ENCODE measurements around the gene CRY1.
"Not testable (repeated sequence)": the region's sequence is repeated elsewhere in the genome, so short reads cannot be mapped to it uniquely, and the experiment has no call there.

Gene CRY1

DNA sequence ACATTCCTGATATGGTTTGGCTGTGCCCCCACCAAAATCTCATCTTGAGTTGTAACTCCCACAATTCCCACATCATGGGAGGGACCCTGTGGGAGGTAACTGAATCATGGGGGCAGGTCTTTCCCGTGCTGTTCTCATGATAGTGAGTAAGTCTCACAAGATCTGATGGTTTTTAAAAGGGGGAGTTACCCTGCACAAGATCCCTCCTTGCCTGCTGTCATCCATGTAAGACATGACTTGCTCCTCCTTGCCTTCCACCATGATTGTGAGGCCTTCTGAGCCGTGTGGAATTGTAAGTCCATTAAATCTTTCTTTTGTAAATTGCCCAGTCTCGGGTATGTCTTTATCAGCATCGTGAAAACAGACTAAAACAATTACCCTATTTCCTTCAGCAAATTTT, 90.7 kb downstream of the CRY1 start:
- not testable (repeated sequence) for DNase-seq (ENCODE audit: low spot score)

DNA sequence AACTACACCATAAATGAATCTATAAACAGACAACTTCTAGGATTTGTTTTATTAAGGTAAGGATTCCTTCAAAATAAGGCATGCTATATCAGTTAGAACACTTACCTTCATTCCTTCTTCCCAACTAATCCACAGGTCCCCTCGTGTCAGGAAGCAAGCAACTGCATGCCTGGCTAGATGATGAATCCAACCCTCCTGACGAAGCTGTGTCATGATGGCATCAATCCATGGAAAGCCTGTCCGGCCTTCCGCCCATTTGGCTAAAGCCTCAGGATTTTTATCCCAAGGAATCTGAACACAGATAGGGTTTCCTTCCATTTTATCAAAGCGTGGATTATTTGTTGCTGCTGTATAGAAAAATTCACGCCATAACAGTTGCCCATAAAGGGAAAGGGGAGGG, 93.9 kb downstream of the CRY1 start:
- no peak for DNase-seq (ENCODE audit: low spot score)

DNA sequence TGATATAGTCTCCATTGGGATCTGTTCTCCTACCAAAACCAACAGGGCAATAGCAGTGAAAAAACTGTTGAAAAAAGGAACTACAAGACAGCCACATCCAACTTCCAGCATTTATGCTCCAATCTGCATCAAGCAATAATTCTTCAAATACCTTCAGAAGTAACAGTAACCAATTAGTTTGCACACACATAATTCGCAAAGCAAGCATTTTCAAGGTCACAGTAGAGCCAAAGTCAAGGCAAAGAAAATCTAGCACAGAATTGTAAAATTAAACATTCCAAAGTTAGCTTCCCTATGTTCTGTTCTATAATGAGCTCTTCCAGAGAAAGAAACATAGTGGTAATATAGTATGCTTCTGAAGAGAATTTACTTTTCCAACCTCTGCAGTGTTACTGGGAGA, 95.4 kb downstream of the CRY1 start:
- no peak for DNase-seq (ENCODE audit: low spot score)

DNA sequence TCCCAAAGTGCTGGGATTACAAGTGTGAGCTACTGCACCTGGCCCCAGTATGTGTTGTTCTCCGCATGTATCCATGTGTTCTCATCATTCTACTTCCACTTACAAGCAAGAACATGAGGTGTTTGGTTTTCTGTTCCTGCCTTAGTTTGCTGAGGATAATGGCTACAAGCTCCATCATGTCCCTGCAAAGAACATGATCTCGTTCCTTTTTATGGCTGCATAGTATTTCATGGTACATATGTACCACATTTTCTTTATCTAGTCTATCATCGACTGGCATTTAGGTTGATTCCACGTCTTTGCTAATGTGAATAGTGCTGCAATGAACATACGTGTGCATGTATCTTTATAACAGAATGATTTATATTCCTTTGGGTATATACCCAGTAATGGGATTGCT, 97.2 kb downstream of the CRY1 start:
- DNase-seq (ENCODE audit: low spot score) = not testable (repeated sequence)

DNA sequence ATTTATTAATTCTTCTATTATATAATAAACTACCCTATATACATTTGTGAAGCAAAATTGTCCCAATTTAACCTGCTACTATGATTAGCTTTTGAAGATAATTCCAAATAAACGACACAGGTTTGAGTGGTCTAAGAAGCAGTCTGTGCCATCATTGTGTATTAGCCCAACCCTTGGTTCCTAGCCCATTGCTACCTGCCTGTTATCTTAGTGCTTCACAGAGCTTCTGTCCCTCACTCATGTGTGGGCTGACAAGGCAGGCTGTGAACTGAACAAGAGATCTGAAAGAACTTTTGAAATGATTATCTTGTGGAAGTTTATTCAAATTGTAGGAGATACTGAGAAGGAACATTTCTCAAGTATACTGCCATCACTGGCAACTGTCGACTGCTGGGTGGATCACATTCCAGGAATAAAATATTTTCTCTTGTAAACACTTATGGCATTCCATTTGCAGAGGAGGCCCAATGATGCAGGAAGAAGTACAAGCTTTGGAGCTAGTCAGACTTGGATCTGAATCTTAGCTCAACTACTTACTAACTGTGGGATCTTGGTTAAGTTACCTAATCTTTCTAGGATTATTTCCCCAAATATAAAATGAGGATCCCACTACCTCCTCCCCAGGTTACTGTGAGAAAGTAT, 98.6 kb downstream of the CRY1 start:
- peak; percentile 65 for DNase-seq (ENCODE audit: low spot score)

DNA sequence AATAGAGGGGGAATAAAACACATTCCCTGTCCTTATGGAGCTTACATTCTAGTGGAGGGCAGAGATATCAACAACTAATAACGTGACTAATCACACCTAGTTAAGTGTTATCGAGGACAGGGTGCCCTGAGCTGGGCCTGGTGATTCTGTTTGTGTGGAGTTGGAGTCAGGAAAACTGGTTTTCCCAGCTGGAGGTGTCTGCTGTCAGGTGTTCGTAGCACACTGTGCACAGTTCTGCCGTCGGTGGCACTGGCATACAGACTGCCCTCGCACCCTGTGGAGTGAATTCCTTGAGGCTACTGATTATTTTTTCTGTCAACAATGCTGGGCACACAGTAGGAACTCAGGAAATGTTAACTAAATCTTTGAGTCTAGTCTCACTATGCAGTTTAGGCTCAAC, 105.5 kb downstream of the CRY1 start:
- DNase-seq (ENCODE audit: low spot score) = no peak

DNA sequence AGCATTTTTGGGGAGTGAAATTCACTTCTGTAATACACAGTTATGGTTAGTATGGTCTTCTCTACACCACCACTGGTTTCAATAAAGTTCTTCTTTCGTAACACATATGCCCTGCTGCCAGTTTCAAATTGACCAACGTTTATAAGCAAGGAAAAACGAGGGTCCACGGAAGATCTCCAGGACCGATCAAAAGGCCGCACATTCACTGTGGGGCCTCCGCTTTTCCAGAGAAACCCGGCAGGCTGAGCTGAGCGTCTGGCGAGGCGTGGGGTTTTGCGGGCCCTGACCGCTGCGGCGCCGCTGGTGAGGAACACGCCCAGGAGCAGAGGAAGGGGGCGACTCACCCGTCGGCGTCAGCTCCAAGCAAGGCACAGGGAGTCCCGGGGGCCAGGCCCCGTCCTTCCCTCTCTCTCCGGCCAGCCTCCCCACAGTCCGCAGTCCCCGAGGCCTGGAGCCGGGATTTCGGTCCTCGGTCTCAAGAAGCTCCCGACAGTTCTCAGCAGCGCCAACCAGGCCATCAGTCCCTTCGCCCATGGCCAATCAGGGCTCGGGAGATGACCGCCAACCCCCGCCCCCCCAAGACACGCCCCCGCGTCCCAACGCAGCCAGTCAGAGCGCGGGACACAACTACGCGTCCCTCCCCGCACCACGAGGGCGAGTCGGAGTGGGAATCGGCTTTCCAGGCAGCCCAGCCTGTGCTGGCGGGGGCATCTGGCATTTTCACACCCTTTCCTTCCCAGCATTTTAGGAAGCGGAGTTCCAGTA, 106.5 kb downstream of the CRY1 start, which contains the start of gene MTERF2:
Gene MTERF2, minus strand, starts transcription at position 522 of the 765 bp plus-strand sequence. CDS start 8,432 bp downstream, outside the sequence.
- DNase-seq (ENCODE audit: low spot score) = peak; percentile 94

DNA sequence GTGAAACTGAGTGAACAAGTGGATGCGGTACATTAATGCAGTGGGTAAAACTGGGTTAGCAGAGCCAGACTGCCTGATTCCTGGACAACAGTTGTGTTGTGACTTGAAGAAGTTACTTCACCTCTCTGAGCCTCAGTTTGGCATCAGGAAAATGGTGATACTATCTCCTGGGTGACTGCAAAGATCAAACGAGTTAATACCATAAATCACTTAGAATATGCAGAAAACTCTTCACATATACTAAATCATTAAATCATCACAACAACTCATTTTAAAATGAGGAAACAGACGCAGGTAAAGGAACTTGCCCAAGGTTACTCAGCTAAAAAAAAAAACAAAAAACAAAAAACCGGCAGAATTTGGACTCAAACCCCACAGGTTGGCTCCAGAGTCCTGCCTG, 107.2 kb downstream of the CRY1 start:
- DNase-seq (ENCODE audit: low spot score) = no peak

DNA sequence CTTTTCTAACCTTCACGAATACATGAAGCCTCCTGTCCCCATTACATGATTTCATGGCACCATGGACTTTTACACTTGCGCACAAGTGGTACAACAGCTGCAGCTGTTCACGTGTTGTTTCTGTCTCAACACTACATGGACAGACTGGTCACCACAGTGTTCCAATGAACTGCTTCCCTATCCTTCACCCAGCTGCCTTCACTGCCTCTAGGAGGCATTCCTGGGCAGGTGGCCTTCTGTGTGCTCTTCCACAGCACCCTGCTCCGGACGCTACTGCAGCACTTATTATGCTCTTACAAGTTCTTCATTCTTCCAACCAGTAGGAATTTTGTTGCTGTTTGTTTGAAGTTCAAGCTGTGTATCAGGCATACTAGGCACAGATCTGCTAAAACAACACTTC, 107.9 kb downstream of the CRY1 start:
- DNase-seq (ENCODE audit: low spot score) = no peak

DNA sequence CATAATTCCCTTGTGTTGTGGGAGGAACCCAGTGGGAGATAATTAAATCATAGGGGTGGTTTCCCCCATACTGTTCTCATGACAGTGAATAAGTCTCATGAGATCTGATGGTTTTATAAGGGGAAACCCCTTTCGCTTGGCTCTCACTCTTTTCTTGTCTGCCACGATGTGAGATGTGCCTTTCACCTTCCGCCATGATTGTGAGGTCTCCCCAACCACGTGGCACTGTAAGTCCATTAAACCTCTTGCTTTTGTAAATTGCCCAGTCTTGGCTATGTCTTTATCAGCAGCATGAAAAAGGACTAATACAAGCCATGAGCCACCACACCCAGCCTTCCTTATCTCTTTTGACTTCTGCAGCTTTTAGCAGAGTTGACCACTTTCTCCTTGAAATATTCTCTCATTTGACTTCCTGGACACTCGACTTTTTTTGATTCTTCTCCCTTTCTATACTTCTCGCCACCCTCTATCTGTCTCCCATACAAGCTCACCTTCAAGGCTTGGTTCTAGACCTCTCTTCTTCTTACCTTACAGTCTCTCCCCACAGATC, 108.7 kb downstream of the CRY1 start:
- DNase-seq (ENCODE audit: low spot score) = no peak

DNA sequence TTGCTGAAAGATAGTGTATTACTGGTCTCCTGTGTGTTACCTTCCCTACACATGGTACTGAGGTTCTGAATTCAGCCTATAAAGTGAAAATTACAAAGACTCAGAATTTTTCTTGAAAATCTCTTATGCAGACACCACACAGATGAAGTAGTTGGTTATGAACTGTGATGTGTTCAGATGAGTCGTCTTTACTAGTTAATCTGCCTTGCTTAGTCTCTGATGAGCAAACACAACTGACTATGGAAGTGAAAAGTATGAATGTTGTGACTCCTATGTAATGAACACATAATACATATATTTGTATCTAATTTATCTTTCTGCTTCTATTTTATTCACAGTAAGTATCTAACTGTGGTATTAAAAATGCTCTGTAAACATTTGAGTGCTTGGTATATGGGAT, 111.1 kb downstream of the CRY1 start:
- no peak for DNase-seq (ENCODE audit: low spot score)

DNA sequence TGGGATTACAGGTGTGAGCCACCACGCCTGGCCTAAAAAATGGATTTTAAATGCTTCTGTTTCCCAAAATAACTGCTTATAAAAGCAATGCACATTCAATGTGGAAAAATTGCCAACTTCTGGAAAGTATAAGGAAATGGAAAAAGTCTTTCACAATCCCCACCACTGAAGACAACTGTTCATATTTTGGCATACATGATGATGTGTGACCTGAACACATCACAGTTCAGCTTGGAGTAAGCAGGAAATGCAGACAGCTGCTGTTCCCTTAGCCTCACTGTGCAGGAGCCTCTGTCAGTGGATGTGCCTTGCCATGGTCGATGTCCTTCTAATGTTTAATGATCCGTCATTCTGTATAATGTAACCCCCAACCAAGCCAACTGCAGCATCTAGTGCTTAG, 111.6 kb downstream of the CRY1 start:
- no peak for DNase-seq (ENCODE audit: low spot score)

DNA sequence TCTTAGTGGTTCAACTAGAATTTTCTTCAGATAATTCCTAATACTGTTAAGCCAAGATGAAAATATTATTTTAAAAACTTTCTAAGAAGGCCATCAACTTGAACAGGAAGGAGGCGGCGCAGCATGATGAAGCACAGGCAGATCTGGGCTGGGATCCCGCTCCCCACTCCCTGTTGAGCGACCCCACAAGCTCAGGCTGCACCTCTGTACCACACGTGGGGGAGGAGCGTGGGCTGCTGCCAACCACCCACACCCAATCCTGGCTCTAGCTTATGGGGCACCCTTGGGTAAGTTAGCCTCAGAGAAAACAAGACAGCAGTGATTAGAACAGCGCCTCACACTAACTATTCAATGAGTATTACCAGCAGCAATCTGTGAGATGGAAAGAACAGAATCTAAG, 112.4 kb downstream of the CRY1 start:
- no peak for DNase-seq (ENCODE audit: low spot score)

DNA sequence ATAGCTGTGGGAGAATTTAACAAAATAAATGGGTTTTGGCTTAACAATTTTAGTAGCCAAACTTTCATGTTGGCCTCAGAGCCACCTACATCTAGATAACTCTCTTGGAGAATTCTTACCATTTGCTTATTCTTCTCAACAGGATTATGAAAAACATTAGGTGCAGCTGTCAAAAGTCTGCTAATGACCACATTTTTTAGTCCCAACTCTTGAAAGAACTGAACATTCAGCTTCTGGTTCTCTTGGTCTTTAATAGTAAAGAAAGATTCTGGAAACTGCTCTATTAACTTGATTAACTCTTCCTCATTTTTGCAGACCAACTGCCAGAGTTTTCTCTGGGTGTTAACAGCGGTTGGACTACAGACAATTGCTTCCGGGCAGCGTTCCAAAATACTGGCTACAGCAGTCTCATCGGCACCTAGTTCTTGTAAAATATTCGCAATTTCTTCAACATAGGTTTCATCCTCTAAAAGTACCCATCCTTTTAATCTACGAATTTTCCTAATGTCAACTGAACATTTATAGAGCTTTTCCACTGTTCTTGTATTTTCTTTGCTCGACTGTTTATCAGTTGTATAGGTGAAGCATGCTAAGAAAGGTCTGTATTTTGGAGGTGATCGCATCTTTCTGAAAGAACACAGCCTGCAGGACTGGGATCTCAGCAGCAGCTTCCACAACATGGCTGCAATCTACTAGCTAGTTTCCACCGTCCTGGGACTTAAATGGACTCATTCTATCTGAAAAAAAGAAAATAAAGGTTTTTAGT, 115.1 kb downstream of the CRY1 start:
- no peak for DNase-seq (ENCODE audit: low spot score)

DNA sequence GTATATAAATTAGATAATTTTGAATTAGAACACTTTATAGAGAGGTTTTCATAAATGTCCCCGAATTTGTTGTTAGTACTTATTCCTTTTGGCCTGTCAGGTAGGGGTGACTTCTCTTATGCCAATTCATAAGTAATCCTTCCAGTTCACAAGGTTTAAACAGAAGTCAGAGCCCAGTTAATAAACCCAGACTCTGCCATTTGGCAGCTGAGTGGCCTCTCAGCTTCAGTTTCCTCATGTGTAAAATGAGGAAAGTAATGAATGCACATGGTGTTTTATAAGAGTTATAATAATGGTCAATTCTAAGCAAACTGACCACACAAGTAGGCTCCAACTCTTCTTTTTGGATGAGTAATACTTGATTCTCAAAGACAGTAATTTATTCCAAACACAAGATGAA, 116.7 kb downstream of the CRY1 start:
- no peak for DNase-seq (ENCODE audit: low spot score)

DNA sequence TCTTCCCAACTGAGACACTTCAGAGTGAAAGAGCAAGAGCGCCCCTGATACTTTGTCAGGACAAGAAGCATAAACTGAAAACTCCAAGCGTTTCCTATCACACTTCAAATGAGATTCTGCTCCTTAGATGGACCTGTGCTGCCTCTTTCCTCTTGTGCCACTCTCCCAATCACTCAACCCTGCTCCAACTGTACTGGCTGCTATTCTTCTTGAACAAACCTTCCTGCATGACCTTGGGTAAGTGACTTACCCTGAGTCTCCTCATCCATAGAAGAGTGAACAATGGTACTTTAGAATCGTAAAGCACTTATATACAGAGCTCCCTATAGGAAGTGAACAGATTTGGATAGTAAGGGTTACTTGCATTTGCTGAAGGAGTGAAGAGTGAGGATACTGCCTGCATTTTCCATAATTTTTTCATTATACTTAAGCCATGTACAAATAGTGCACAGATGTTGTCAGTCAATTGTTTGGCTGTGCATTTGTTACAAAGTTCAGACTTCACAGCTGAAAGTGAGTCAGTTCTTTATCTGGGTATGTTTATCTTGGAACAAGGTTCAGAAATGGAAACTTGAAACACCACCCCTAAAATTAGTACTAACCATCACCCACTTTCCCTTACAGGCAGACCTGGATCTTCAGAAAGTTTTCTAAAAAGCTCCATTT, 117.2 kb downstream of the CRY1 start:
- DNase-seq (ENCODE audit: low spot score) = peak; percentile 12

DNA sequence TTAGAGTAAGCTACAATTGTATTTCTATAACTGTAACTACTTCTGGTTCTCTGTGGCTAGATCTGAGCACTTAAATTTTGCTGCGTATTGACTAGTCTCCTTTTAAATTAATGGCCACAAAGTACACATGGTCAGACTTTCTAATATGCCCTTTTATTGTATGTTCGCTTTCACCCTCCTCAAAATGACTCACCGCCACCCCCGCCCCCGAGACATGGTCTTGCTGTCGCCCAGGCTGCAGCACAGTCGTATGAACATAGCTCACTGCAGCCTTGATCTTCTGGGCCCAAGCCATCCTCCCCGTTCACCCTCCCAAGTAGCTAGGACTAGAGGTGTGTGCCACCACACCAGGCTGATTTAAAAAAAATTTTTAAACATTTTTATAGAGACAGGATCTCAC, 118.3 kb downstream of the CRY1 start:
- DNase-seq (ENCODE audit: low spot score) = no peak

DNA sequence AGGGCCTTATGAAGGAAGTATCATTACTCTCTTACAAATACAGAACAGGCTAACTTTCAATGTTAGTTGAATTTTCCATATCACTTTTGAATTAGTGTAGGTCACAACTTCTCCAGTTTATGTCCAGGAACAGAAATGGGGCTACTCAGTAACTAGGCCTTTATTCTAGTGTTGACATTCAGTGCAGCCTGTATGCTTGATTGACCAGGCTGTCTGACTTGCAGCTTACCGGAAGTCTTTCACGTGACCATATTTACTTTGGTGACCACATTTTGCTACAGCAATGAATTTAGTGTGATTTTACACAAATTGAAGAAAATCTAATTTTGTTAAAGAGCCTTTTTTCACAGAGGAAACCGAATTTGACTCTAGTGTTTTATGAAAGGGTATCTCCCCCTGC, 118.8 kb downstream of the CRY1 start:
- no peak for DNase-seq (ENCODE audit: low spot score)

DNA sequence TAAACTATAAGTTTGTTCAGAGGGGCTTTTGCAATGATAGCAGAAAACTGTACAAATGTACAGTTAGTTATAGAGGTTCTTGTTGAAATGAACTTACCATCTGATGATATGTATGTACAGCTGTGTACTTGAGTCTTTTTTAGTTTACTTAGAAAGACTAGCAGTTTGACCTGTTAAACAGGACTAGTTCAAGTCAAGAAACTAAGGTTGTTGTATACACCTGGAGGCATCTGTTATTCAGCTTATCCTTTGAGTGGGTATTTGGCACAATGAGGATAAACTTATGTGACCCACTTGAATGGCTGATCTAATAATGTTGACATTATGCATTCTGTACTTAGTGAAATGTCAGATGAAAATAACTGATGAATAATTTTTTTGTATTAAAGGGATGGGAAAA, 119.8 kb downstream of the CRY1 start:
- DNase-seq (ENCODE audit: low spot score) = no peak

DNA sequence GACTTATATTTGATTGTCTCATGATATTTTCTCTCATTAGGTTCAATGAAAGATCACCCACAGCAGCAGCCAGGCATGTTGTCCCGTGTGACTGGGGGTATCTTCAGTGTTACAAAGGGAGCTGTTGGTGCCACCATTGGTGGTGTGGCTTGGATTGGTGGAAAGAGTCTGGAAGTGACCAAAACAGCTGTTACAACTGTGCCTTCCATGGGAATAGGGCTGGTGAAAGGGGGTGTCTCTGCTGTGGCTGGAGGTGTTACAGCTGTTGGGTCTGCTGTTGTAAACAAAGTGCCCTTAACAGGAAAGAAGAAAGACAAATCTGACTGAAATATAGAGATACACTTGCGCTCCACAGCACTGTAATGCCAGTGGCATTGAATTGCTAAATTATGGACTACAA, 122.3 kb downstream of the CRY1 start:
- no peak for DNase-seq (ENCODE audit: low spot score)

DNA sequence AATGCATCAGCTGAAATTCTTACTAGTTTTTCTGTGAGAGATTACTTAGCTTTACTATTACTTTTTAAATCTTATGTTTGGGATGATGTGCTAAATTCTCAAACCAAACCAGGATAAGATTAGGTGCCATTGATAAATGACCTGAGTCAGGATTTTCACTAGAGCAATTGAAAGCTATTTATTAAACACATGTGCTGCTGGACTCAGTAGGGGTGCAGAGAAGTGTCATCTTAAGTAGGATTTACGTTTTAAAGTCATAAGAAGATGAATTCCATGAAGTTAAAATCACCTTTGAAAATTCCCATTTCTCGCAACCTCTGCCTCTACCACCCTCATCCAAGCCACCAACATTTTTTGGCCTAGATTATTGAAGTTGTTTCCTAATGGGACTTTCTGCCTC, 128.8 kb downstream of the CRY1 start:
- DNase-seq (ENCODE audit: low spot score) = no peak

DNA sequence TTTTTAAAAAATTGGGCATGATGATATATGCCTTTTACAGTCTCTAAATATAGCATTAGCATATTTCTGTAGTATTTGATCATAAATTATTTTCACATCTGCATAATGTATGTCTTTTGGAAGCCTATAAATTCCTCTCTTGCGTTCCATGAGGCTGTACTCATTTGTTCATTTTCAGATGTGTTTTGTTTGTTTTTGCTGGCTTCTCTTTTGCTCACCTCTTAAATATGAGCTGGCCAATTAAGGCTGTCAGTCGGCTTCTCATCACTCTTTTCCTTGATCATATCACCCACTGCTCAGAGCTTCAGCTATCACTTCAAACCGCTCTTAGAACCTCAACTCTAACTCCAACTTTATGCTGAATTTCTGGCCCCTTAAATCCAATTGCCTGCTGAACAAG, 131.1 kb downstream of the CRY1 start:
- no peak for DNase-seq (ENCODE audit: low spot score)

Data from AG08396 (cell line).